Gastroesophageal sphincter (tissue), 3 donors: ENCODE results near the gene CHN1.

Experiments
- EP300 ChIP-seq: sonication (generic); formaldehyde crosslinking; IDR thresholded peaks from one replicate; pipeline ENCODE4 v1.6.1; 2017; ENCODE audit warnings: antibody characterized with exemption, mild to moderate bottlenecking
- POLR2A ChIP-seq, 2 donors: fragments of 450-650 bp; IDR thresholded peaks; one replicate each; pipeline ENCODE4 v1.6.1; 2017; ENCODE audit warnings: antibody characterized with exemption in 2 of 2, mild to moderate bottlenecking in 2 of 2, moderate library complexity in 1 of 2
- TF ChIP-seq, protein P1 (sequence below), 4 experiments: fragments of 200-600 bp in 2 of 4; fragments of 450-650 bp in 2 of 4; sonication (generic) in 1 of 4; IDR thresholded peaks; one replicate each; pipeline ENCODE4 v1.5.1; 2017 to 2019; ENCODE audit warnings: antibody characterized with exemption in 4 of 4, mild to moderate bottlenecking in 2 of 4, moderate library complexity in 2 of 4

DNA sequence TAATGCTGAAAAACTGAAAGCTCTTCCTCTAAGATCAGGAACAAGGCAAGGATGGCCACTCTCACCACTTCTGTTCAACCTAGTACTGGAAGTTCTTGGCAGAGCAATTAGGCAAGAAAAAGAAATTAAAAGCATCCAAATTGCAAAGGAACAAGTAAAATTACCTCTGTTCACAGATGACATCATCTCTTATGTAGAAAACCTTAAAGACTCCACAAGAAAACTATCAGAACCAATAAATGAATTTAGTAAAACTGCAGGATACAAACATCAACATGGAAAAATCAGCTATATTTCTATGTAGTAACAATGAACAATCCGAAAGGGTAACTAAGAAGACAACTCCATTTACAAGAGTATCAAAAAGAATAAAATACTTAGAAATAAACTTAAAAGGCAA lies 112.2 kb downstream of the CHN1 start:
- TF ChIP-seq POLR2A (IDR thresholded peaks at IDR 0.05): no peak
- no peak for TF ChIP-seq EP300
- TF ChIP-seq, protein P1, sequence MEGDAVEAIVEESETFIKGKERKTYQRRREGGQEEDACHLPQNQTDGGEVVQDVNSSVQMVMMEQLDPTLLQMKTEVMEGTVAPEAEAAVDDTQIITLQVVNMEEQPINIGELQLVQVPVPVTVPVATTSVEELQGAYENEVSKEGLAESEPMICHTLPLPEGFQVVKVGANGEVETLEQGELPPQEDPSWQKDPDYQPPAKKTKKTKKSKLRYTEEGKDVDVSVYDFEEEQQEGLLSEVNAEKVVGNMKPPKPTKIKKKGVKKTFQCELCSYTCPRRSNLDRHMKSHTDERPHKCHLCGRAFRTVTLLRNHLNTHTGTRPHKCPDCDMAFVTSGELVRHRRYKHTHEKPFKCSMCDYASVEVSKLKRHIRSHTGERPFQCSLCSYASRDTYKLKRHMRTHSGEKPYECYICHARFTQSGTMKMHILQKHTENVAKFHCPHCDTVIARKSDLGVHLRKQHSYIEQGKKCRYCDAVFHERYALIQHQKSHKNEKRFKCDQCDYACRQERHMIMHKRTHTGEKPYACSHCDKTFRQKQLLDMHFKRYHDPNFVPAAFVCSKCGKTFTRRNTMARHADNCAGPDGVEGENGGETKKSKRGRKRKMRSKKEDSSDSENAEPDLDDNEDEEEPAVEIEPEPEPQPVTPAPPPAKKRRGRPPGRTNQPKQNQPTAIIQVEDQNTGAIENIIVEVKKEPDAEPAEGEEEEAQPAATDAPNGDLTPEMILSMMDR (IDR thresholded peaks at IDR 0.05): no peak
